ENCODE results near the gene LHFPL6. TPM values are rescaled to one million over a fixed set of nuclear protein-coding genes. Genes with fewer than 3 reads are reported as not detected.
A peak's percentile ranks its signal among the peaks of the same experiment; 100 is the strongest.

LHFPL6 gene
- total and polyA plus RNA-seq, 10 of the 15 experiments (the other 5 are each of a cell fraction or from before 2014, with no cell fraction given), result 0.11 to 4.6 (median 0.41) TPM

DNA sequence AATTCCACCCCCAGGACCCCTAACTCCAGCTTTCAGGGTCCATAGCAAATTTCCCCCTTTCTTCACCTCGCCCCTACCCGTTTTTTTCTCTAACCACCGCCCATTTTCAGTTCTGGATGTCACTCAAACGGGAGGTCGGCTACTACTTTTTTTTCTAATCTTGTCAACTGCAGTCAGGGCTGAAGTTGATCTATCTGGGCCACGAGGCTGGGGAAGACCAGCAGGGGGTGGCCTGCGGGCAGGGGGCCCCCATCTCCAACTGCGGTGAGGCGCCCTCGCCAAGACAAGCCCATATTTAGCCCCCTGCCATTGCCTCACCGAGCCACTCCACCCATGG is 748 bp downstream of the LHFPL6 start (continued):
- TF ChIP-seq, protein P1, sequence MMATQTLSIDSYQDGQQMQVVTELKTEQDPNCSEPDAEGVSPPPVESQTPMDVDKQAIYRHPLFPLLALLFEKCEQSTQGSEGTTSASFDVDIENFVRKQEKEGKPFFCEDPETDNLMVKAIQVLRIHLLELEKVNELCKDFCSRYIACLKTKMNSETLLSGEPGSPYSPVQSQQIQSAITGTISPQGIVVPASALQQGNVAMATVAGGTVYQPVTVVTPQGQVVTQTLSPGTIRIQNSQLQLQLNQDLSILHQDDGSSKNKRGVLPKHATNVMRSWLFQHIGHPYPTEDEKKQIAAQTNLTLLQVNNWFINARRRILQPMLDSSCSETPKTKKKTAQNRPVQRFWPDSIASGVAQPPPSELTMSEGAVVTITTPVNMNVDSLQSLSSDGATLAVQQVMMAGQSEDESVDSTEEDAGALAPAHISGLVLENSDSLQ (IDR thresholded peaks at IDR 0.05), result peak; percentile 96
- no peak for TF ChIP-seq BHLHE40 (IDR thresholded peaks at IDR 0.05; ENCODE audit: borderline replicate concordance in 1 of 2, low read depth in 2 of 2, low read length in 1 of 2)

DNA sequence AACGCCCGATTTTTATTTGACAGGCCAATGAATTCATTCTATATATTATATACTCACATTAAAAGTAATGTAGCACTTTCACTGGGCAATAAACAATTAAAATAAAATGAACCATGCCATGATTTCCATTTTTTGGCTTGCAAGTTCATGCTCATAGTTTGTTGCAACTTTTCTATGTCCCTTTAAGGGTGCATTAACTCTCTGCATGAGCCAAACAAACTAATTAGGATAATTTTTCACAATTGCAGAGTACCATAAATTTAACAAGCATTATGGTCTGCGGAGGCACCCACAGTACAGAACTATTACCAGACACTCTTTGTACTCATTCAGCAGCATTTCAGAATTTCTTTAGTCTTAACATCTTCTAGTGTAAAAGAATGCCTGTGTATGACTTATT is 1.4 kb downstream of the LHFPL6 start:
- DNase-seq (ENCODE audit: low read depth, low spot score) (no peak), FAIRE-seq (no peak), ATAC-seq (no peak)
- POLR2A ChIA-PET, result interaction anchor here (1.3 kb wide), 1 partner anchor 15 kb away, joined by 3 read pairs; no protein-coding TSS in a partner anchor
- H4K20me1 ChIP-seq (ENCODE audit: control insufficient read depth, insufficient read depth), result no peaks in the 10 kb centered on the region
- SMC1A ChIA-PET (ENCODE audit: uncharacterized antibody, unreplicated experiment), result interaction anchor here (0.6 to 2.2 kb wide), 9 partner anchors 10 to 341 kb away, joined by 3 to 12 read pairs (median 3); no protein-coding TSS in a partner anchor
- BruUV-seq (replicated peaks), result no TSS peak
- no peak overlapping the region for H3K27ac ChIP-seq (ENCODE audit: control insufficient read depth, insufficient read depth)
- H3K27me3 ChIP-seq (replicated peaks in 1 of 2; ENCODE audit: control insufficient read depth in 2 of 2, insufficient read depth in 2 of 2, low read length in 1 of 2), result peaks cover 0 to 5% of the 10 kb centered on the region in 2 experiments; a peak in 3 of 4 replicates
- no peaks in the 10 kb centered on the region; the same call in 1 of the 2 replicates for H3K4me1 ChIP-seq (ENCODE audit: control insufficient read depth, insufficient read depth, low read length)
- CTCF ChIA-PET, result interaction anchor here (0.6 to 4.7 kb wide), 9 partner anchors 11 to 329 kb away, joined by 3 to 26 read pairs (median 4); no protein-coding TSS in a partner anchor
- H3K36me3 ChIP-seq (ENCODE audit: control insufficient read depth in 2 of 2, insufficient read depth in 2 of 2, low read length in 1 of 2), result no peaks in the 10 kb centered on the region
- no peak overlapping the region; the same call in 1 of the 2 replicates for H3K4me2 ChIP-seq (ENCODE audit: control insufficient read depth, insufficient read depth)
- no peaks in the 10 kb centered on the region for H3K9me3 ChIP-seq (replicated peaks; ENCODE audit: control insufficient read depth, insufficient read depth, low read length)
- no peak overlapping the region for H2AFZ ChIP-seq (ENCODE audit: control insufficient read depth, low read depth, low read length)
- WGBS (ENCODE audit: insufficient coverage, insufficient replicate concordance, low lambda C conversion rate, missing lambda C conversion rate), result 93% methylated on average over 3 of the region's 3 CpGs
- RAD21 ChIA-PET (ENCODE audit: unreplicated experiment), result interaction anchor here (0.9 to 5.1 kb wide), 6 partner anchors 8 to 327 kb away, joined by 3 to 21 read pairs (median 4); no protein-coding TSS in a partner anchor
- intact Hi-C loops (cut with micrococcal nuclease; ENCODE audit: unreplicated experiment), result loop anchor here (5.0 to 10.0 kb wide), 2 partner anchors 57 to 184 kb away; no protein-coding TSS in a partner anchor
- H3K4me3 ChIP-seq, result 0 out of 2 replicates have a peak overlapping the region, but pooled peaks have one; percentile 58
- in situ Hi-C loops (cut with MboI), result no loop called here
- H3K9ac ChIP-seq (ENCODE audit: control insufficient read depth, insufficient read depth, low read length), result no peak overlapping the region
- H3K79me2 ChIP-seq (ENCODE audit: control insufficient read depth, insufficient read depth, low read length), result no peaks in the 10 kb centered on the region
- TF ChIP-seq ZZZ3 (IDR thresholded peaks at IDR 0.05; ENCODE audit: control insufficient read depth, insufficient read length, low read depth) (no peak), NR2C2 (IDR thresholded peaks at IDR 0.05; ENCODE audit: borderline replicate concordance, control insufficient read depth, insufficient read length, low read depth) (no peak), FOS (IDR thresholded peaks at IDR 0.05; ENCODE audit: borderline replicate concordance, extremely low read depth, insufficient read length) (no peak), ZNF687 (IDR thresholded peaks at IDR 0.05) (no peak), GATAD2B (conservative IDR thresholded peaks at IDR 0.05; ENCODE audit: low read depth) (no peak), PRDM15 (CRISPR knock-in tag; IDR thresholded peaks at IDR 0.05) (no peak), CHD2 (IDR thresholded peaks at IDR 0.05; ENCODE audit: borderline replicate concordance, low read depth, low read length) (no peak)
- TF ChIP-seq, protein P2, sequence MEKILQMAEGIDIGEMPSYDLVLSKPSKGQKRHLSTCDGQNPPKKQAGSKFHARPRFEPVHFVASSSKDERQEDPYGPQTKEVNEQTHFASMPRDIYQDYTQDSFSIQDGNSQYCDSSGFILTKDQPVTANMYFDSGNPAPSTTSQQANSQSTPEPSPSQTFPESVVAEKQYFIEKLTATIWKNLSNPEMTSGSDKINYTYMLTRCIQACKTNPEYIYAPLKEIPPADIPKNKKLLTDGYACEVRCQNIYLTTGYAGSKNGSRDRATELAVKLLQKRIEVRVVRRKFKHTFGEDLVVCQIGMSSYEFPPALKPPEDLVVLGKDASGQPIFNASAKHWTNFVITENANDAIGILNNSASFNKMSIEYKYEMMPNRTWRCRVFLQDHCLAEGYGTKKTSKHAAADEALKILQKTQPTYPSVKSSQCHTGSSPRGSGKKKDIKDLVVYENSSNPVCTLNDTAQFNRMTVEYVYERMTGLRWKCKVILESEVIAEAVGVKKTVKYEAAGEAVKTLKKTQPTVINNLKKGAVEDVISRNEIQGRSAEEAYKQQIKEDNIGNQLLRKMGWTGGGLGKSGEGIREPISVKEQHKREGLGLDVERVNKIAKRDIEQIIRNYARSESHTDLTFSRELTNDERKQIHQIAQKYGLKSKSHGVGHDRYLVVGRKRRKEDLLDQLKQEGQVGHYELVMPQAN (conservative IDR thresholded peaks at IDR 0.05), result no peak
